H9 (cell line): ENCODE measurements around the gene CLPX. TPM values are rescaled to one million over a fixed set of nuclear protein-coding genes. Genes with fewer than 3 reads are reported as not detected.
"Not testable (repeated sequence)": the region's sequence is repeated elsewhere in the genome, so short reads cannot be mapped to it uniquely, and the experiment has no call there.

Experiments used
- DNase-seq: peaks from one replicate; pipeline ENCODE4 v3.0.0-alpha.2; 2017
- H2AFZ ChIP-seq: one replicate; pipeline ENCODE4 v1.6.1; 2013; ENCODE audit warnings: mild to moderate bottlenecking, low read length, control low read depth, moderate library complexity
- H2AK5ac ChIP-seq: 2 replicates; pipeline ENCODE4 v1.6.1; 2013; ENCODE audit warnings: low read length, control low read depth, mixed read lengths; ENCODE audit not compliant: insufficient read length
- H2BK120ac ChIP-seq: one replicate; pipeline ENCODE4 v1.6.1; 2013; ENCODE audit warnings: low read depth, mild to moderate bottlenecking, low read length, control low read depth, inconsistent platforms; ENCODE audit not compliant: poor library complexity, severe bottlenecking
- H2BK12ac ChIP-seq: 2 replicates; pipeline ENCODE4 v1.6.1; 2013; ENCODE audit warnings: low read length, control low read depth, mixed read lengths, low read depth; ENCODE audit not compliant: insufficient read length
- H2BK15ac ChIP-seq: 2 replicates; pipeline ENCODE4 v1.6.1; 2013; ENCODE audit warnings: low read depth, low read length, control low read depth
- H2BK20ac ChIP-seq: one replicate; pipeline ENCODE4 v1.6.1; 2013; ENCODE audit warnings: low read depth, mild to moderate bottlenecking, low read length, control low read depth, inconsistent platforms; ENCODE audit not compliant: poor library complexity, severe bottlenecking
- H2BK5ac ChIP-seq: 2 replicates; pipeline ENCODE4 v1.6.1; 2013; ENCODE audit warnings: low read length, control low read depth, mixed read lengths; ENCODE audit not compliant: insufficient read length
- H3K14ac ChIP-seq: 2 replicates; pipeline ENCODE4 v1.6.1; 2013; ENCODE audit warnings: low read length, control low read depth; ENCODE audit not compliant: insufficient read depth
- H3K18ac ChIP-seq: 2 replicates; pipeline ENCODE4 v1.6.1; 2013; ENCODE audit warnings: low read depth, mild to moderate bottlenecking, mixed read lengths, low read length, control low read depth; ENCODE audit not compliant: insufficient read length
- H3K23ac ChIP-seq: 2 replicates; pipeline ENCODE4 v1.6.1; 2013; ENCODE audit warnings: low read length, control low read depth, mixed read lengths, low read depth; ENCODE audit not compliant: insufficient read length
- H3K23me2 ChIP-seq: 2 replicates; pipeline ENCODE4 v1.6.1; 2013; ENCODE audit warnings: low read depth, mild to moderate bottlenecking, mixed read lengths, low read length, control low read depth; ENCODE audit not compliant: insufficient read length, poor library complexity, severe bottlenecking
- H3K27ac ChIP-seq: 2 replicates; pipeline ENCODE4 v1.5.1; 2013; ENCODE audit warnings: low read length, control low read depth, mixed read lengths, low read depth; ENCODE audit not compliant: insufficient read length
- H3K27me3 ChIP-seq: 2 replicates; pipeline ENCODE4 v1.6.1; 2013; ENCODE audit warnings: low read length, control low read depth, inconsistent platforms; ENCODE audit not compliant: insufficient read depth
- H3K4ac ChIP-seq: 2 replicates; pipeline ENCODE4 v1.6.1; 2013; ENCODE audit warnings: low read depth, mild to moderate bottlenecking, control low read depth, inconsistent platforms, low read length, moderate library complexity
- H3K4me1 ChIP-seq: 2 replicates; pipeline ENCODE4 v1.6.1; 2013; ENCODE audit warnings: low read length, control low read depth, inconsistent platforms; ENCODE audit not compliant: insufficient read depth
- H3K4me2 ChIP-seq: 2 replicates; pipeline ENCODE4 v1.6.1; 2013; ENCODE audit warnings: low read length, control low read depth, mixed read lengths; ENCODE audit not compliant: insufficient read length, insufficient read depth
- H3K56ac ChIP-seq: 2 replicates; pipeline ENCODE4 v1.6.1; 2013; ENCODE audit warnings: low read depth, mild to moderate bottlenecking, mixed read lengths, low read length, control low read depth; ENCODE audit not compliant: insufficient read length
- H3K79me1 ChIP-seq: 2 replicates; pipeline ENCODE4 v1.6.1; 2013; ENCODE audit warnings: low read depth, mild to moderate bottlenecking, moderate library complexity, low read length, control low read depth, inconsistent platforms; ENCODE audit not compliant: insufficient read depth, poor library complexity, severe bottlenecking
- H3K79me2 ChIP-seq: 2 replicates; pipeline ENCODE4 v1.6.1; 2013; ENCODE audit warnings: low read length, control low read depth, inconsistent platforms; ENCODE audit not compliant: insufficient read depth
- H3K9ac ChIP-seq: 2 replicates; pipeline ENCODE4 v1.6.1; 2013; ENCODE audit warnings: low read length, control low read depth, mixed read lengths; ENCODE audit not compliant: insufficient read length; ENCODE audit errors: extremely low read depth
- H3K9me3 ChIP-seq: one replicate; pipeline ENCODE4 v1.6.1; 2013; ENCODE audit warnings: low read depth, low read length, inconsistent platforms; ENCODE audit not compliant: control insufficient read depth
- H3T11ph ChIP-seq: one replicate; pipeline ENCODE4 v1.6.1; 2013; ENCODE audit warnings: mild to moderate bottlenecking, low read length, control low read depth, inconsistent platforms
- H4K20me1 ChIP-seq: one replicate; pipeline ENCODE4 v1.6.1; 2013; ENCODE audit not compliant: control insufficient read depth, insufficient read length, insufficient read depth
- H4K5ac ChIP-seq: 2 replicates; pipeline ENCODE4 v1.6.1; 2013; ENCODE audit warnings: low read depth, mild to moderate bottlenecking, mixed read lengths, low read length, control low read depth; ENCODE audit not compliant: insufficient read length
- H4K8ac ChIP-seq: replicated peaks from 2 replicates; pipeline ENCODE4 v1.6.1; 2013; ENCODE audit warnings: low read length, control low read depth, mixed read lengths, low read depth; ENCODE audit not compliant: insufficient read length
- H4K91ac ChIP-seq: 2 replicates; pipeline ENCODE4 v1.6.1; 2013; ENCODE audit warnings: low read depth, mild to moderate bottlenecking, moderate library complexity, mixed read lengths, low read length, control low read depth; ENCODE audit not compliant: insufficient read length
- H3K27ac Mint-ChIP-seq, 3 experiments: 2 replicates in 2 of 3; 3 replicates in 1 of 3; pipeline ENCODE4 v1.8.0; 2020 to 2021; ENCODE audit warnings: mixed read lengths in 3 of 3, mild to moderate bottlenecking in 1 of 3, moderate library complexity in 1 of 3
- H3K27me3 Mint-ChIP-seq: 2 replicates; pipeline ENCODE4 v1.8.0; 2021; ENCODE audit warnings: low read depth, mild to moderate bottlenecking, moderate library complexity, mixed read lengths
- H3K36me3 Mint-ChIP-seq, 3 experiments: 2 replicates in 2 of 3; 3 replicates in 1 of 3; pipeline ENCODE4 v1.8.0; 2020 to 2021; ENCODE audit warnings: low read depth in 3 of 3, mixed read lengths in 3 of 3; ENCODE audit not compliant: insufficient read depth in 1 of 3
- H3K4me1 Mint-ChIP-seq, 2 experiments: 2 replicates each; pipeline ENCODE4 v1.8.0; 2020; ENCODE audit warnings: mixed read lengths in 2 of 2
- H3K4me3 Mint-ChIP-seq, 2 experiments: 2 replicates in 1 of 2; 3 replicates in 1 of 2; pipeline ENCODE4 v1.8.0; 2020 to 2021; ENCODE audit warnings: mild to moderate bottlenecking in 2 of 2, mixed read lengths in 2 of 2, moderate library complexity in 1 of 2
- H3K9me3 Mint-ChIP-seq, 2 experiments: 2 replicates in 1 of 2; 3 replicates in 1 of 2; pipeline ENCODE4 v1.8.0; 2020; ENCODE audit warnings: mild to moderate bottlenecking in 2 of 2, mixed read lengths in 2 of 2, moderate library complexity in 1 of 2
- CTCF ChIP-seq: fragments of 200-600 bp; sonication (generic); conservative IDR thresholded peaks from 3 replicates; pipeline ENCODE4 v1.8.0; 2021; ENCODE audit warnings: antibody characterized with exemption, mild to moderate bottlenecking
- WGBS: extraction: QIAGEN DNeasy Blood & Tissue Kit; methylation state at CpG from one replicate; pipeline ENCODE4 v1.1.7; 2013; ENCODE audit warnings: missing lambda C conversion rate, low lambda C conversion rate, mixed read lengths; ENCODE audit not compliant: insufficient read length; ENCODE audit errors: extremely low coverage; 5-methylcytosine and 5-hydroxymethylcytosine counted together
- total RNA-seq: library from RNA; stranded (reverse); gene quantifications from 2 replicates; pipeline ENCODE4 v1.2.1, GENCODE V29; 2021

Gene CLPX
- total RNA-seq, 1 experiment from 2014 or later: 55.8 TPM

- H3K9me3 Mint-ChIP-seq: no peaks in the 10 kb centered on the region
- no peak for TF ChIP-seq CTCF
- no peak for DNase-seq
- Histone ChIP-seq H2BK20ac (no peak overlapping the region), H4K5ac (no peak overlapping the region), H3K4ac (no peak overlapping the region), H4K8ac (no peak overlapping the region), H3T11ph (no peak overlapping the region), H3K9me3 (no peaks in the 10 kb centered on the region), H3K79me2 (no peaks in the 10 kb centered on the region), H2AK5ac (no peak overlapping the region), H3K79me1 (no peaks in the 10 kb centered on the region), H3K23me2 (no peaks in the 10 kb centered on the region), H3K14ac (no peak overlapping the region), H2BK5ac (no peak overlapping the region), H2BK12ac (no peak overlapping the region), H3K4me1 (0 out of 2 replicates have a peak, but pooled peaks cover 2% of the 10 kb centered on the region), H4K91ac (no peak overlapping the region), H3K56ac (no peak overlapping the region), H2BK15ac (no peak overlapping the region), H3K27ac (no peak overlapping the region), H3K18ac (no peak overlapping the region), H3K27me3 (no peaks in the 10 kb centered on the region), H2AFZ (no peak overlapping the region), H3K23ac (no peak overlapping the region), H4K20me1 (no peaks in the 10 kb centered on the region), H3K9ac (no peak overlapping the region), H3K4me2 (no peak overlapping the region), H2BK120ac (no peak overlapping the region)
- H3K4me1 Mint-ChIP-seq: peaks cover 16% of the 10 kb centered on the region in 2 experiments
- H3K27me3 Mint-ChIP-seq: no peaks in the 10 kb centered on the region
- no peak overlapping the region for H3K4me3 Mint-ChIP-seq
- WGBS: no CpG with 5 or more reads among the region's 10 CpGs
- no peaks in the 10 kb centered on the region for H3K36me3 Mint-ChIP-seq
- no peak overlapping the region for H3K27ac Mint-ChIP-seq
Observed at GRCh38 chr15:65231306-65231705, 46.2 kb upstream of the CLPX start.

GRCh38 chr15:65226901-65227300 is 41.8 kb upstream of the CLPX start:
- no CpG with 5 or more reads among the region's 10 CpGs for whole genome bisulfite sequencing
- DNase-seq, H2BK120ac ChIP-seq, H4K5ac ChIP-seq, H2AFZ ChIP-seq, H3K79me2 ChIP-seq, H2BK5ac ChIP-seq, H2BK15ac ChIP-seq, H3K4me1 ChIP-seq, H4K91ac ChIP-seq, H3K9me3 Mint-ChIP-seq, H3K27ac ChIP-seq, H3K23ac ChIP-seq, H3K4me2 ChIP-seq, H3K4ac ChIP-seq, H4K20me1 ChIP-seq, H3K36me3 Mint-ChIP-seq, H3K27me3 Mint-ChIP-seq, H3K9me3 ChIP-seq, H2AK5ac ChIP-seq, H3K23me2 ChIP-seq, H3K9ac ChIP-seq, H3K18ac ChIP-seq, H3K56ac ChIP-seq, H3K14ac ChIP-seq, H3K27me3 ChIP-seq, H3K79me1 ChIP-seq, H4K8ac ChIP-seq, H3K4me3 Mint-ChIP-seq, H3T11ph ChIP-seq, H2BK20ac ChIP-seq, H2BK12ac ChIP-seq: not testable (repeated sequence)
- 0 out of 7 replicates have a peak overlapping the region, but pooled peaks of 1 of the 3 experiments have one; percentile 58 for H3K27ac Mint-ChIP-seq
- peaks cover 25 to 31% of the 10 kb centered on the region in 2 experiments for H3K4me1 Mint-ChIP-seq
